Muscle of back (tissue), 13 donors: Measurements from ENCODE around the gene TAC4. TPM values are rescaled to one million over a fixed set of nuclear protein-coding genes. Genes with fewer than 3 reads are reported as not detected.
A peak's percentile ranks its signal among the peaks of the same experiment; 100 is the strongest.

Experiments used
- DNase-seq, 3 donors: peaks; one replicate each; pipeline versions ENCODE4 v3.0.0 to v3.0.0-alpha.2; 2013
- long read RNA-seq, 9 donors: transcript quantifications; one replicate each; lab custom pipeline, GENCODE V29; 2026
- polyA plus RNA-seq, 10 donors: library from polyadenylated mRNA; unstranded; fragments of 120-200 nt; gene quantifications; one replicate each; pipeline ENCODE4 v1.2.1, GENCODE V29; 2013; ENCODE audit not compliant: insufficient read length in 10 of 10

TAC4 gene, protein sequence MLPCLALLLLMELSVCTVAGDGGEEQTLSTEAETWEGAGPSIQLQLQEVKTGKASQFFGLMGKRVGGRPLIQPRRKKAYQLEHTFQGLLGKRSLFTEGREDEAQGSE
- polyA plus RNA-seq: 1 to 10 TPM in 7 of 10 donors, under 1 TPM in 3; 0.69 to 2.2 (median 1.3) TPM
- long read RNA-seq, donor 1, partial matches to known transcripts: 0 of 1 reads
- long read RNA-seq, donor 1, other reads (novel, unspliced or antisense): 0 of 1 reads
- long read RNA-seq, donor 2: 0 reads
- long read RNA-seq, donor 3: 0 reads
- long read RNA-seq, donor 4: 0 reads
- long read RNA-seq, donor 5: 0 reads
- long read RNA-seq, donor 6, partial matches to known transcripts: 0 of 2 reads
- long read RNA-seq, donor 6, other reads (novel, unspliced or antisense): 0 of 2 reads
- long read RNA-seq, donor 7: 0 reads
- long read RNA-seq, donor 8: 0 reads
- long read RNA-seq, donor 9: 0 reads

DNA sequence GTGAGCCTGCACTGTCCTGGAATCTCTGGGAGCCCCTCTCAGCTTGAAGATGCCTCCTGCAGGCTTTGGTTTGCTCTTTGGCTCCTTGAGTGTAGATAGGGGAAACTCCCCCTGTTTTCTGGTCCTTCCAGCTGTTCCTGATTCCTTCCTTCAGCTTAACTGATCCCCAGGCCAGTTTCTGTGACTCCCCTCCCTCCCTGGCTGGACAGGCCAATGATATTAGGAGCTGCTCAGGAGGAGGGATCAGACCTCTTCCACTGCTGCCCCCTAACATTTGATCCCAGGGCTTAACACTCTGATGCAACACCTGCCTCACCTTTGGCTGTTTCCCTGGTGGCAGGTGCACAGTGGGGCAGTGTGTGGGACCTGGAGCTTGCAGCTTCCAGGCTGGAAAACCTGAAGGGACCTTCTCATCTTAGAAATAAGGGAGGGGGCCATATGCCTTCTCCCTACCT is at the start of gene TAC4:
Gene TAC4, minus strand, starts transcription at position 51 of the 455 bp plus-strand sequence. CDS start 52 bp downstream, outside the sequence.
- no peak for DNase-seq

DNA sequence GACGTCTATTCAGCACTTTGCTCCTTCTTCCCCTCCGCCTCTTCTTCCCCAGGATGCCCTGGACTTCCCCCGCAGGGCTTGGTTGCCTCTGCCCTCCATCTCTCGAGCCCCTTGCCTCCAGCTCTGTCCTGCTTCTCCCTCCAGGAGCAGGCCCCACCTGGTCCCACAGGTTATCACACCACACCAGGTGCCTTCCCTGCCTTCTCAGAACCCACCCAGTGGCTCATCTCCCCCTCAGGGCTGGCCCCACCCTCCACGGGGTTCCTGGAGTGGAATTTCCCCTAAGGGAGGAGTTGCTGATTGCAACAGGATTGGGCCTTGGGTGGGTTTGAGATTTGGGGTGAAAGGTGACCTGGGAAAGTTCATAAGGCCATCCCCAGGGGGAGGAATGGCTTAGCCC is 49.0 kb upstream of the TAC4 start:
- DNase-seq: no peak

DNA sequence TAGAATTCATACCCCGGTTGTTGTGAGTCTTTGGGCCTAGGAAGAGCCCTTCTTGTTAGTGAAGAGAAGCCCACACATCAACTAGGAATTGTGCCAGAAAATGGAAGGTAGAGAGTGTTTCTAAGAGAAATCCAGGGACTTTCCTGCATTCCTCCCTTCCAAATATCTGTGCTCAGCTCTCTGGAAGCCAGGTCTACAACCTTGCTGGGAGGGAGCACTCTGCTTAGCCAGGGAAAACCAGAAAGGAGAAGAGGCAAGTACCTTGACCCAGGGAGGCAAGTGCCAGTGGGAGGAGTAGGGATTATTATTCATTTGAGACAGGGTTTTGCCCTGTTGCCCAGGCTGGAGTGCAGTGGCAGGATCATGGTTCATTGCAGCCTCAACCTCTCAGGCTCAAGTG is 48.4 kb upstream of the TAC4 start:
- DNase-seq: no peak

DNA sequence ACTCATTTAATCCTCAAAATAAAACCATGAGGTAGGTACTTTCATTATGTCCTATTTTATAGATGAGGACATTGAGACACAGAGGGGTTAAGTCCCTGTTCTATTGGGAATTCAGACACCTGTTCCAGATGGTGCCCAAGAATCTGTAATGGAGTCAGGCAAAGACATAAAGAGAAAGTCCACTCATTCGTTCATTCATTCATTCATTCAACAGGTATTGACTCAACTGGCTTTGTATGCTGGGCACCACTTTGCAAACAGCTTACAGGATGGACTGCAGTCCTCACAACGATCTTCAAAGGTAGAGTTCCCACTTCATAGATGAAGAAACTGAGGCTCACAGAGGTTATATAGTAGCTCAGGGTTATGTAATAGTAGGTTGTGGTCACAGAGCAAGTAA is 47.9 kb upstream of the TAC4 start:
- DNase-seq: no peak

DNA sequence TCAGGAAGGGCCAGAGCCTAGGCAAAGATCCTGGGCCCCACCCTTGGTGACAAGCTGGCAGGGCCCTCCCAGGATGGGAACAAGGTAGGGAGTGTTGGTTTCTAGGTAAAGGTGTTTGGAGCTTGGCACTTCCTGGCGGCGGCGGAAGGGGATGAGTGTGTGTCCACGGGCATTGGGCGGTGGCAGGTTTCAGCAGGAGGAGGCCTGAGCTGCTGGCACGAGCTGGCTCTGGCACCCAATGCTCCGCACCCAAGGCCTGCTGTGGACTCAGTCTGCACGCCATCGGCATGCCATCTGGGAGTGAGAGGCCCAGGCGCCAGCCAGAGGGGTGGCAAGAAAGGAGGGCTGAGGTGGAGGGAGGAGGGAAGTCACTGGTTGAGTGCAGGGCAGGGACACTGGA is 46.9 kb upstream of the TAC4 start:
- no peak for DNase-seq

DNA sequence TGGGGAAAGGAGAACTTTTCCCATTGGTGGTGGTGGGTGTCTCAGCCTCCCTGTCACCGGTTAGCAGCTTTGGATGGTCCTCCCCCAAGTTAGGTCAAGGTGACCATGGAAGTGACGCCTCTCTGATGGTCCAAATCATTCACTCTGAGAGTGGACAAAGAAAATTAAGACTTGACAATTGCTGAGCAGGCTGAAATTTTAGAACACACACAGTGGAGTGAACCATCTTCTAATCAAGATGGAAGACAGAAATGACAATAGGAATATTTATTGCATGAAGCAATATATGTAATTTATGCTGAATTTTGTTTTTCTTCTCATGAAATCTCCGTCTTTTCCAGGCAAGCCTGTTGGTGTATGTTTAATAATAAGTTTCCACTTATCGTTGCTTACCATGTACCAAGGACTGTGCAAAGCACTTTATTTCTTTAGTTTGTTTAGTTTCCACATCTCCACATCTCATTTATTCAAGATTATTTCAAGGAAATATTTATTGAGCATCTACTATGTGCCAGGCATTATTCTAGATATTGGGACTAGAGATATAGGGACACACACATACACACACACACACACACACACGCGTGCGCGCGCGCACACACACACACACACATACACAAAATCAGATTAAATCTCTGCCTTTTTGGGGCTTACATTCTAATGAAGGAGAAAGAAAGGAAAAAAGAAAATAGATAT is 44.0 kb upstream of the TAC4 start:
- no peak for DNase-seq

DNA sequence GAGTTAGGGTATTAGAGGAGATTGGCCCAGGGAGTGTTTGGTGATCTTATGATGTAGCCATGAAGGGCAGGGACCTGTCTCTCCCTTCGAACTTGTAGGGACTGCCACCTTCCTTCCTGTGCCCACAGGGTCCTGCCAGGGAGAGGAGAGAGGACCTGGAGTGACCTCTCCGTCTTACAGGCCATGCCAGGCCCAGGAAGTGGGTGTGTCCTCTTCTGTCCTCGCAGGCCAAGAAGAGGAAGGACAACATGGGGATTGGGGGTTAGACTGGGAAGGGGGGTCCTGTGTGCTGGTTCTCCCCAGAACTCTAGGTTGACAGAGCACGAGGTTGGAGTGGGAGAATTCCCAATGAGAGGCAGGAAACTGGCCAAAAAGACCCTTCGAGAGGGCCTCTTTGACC is 43.4 kb upstream of the TAC4 start:
- DNase-seq: no peak

DNA sequence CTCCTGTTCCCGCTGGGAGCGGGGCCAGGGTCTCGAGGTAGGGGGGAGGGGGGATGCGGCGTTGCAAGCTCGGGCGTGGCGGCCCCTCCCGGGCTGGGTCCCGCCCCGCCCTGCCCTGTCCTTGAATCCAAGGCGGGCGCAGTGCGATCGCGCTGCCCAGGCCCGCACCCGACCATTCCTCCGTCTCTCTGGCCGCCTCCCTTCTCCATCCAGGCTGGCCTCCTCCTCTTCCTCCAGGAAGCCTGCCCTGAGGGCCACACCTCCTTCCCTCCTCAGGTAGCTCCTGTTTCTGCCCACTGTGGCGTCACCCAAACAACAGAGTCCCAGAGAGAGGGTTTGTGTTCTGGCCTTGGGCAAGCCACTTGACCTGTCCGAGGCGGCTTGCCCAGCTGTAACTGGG is 43.0 kb upstream of the TAC4 start:
- no peak for DNase-seq

DNA sequence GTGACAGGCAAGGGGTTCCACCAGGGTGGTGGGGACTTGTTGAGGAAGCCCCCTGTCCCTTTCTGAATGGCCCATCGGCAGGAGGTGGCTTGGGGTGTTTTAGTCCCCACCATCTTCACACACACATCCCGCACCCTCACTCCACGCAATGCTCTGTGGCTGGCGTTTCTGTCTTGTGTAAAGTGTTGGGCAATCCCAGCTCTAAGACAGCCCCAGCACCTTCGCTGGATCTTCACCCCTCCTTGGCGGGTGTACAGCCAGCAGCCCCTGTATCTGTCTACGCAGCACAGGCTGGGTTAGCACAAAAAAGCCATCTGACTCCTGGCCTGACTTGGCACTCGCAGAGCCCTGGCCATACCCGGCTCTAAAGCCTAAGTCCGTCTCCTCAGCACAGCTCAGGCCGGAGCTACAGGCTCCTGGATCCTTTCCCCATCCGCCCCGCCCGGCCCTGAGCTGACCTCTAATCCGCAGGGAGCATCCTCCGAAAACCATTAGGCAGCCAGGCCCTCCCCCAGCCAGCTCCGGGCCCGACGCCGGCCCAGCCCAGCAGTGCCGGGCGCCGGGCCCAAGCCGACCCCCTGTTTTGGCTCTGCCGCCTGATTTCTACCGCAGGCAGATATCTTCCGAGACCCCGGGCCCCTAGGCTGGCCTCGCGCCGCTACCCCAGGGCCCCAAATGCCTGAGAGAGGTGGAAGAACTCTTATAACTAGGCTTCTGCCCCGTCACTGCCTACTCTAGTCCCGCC is 42.4 kb upstream of the TAC4 start:
- DNase-seq: peak; percentile 5 to 76 (median 50)

DNA sequence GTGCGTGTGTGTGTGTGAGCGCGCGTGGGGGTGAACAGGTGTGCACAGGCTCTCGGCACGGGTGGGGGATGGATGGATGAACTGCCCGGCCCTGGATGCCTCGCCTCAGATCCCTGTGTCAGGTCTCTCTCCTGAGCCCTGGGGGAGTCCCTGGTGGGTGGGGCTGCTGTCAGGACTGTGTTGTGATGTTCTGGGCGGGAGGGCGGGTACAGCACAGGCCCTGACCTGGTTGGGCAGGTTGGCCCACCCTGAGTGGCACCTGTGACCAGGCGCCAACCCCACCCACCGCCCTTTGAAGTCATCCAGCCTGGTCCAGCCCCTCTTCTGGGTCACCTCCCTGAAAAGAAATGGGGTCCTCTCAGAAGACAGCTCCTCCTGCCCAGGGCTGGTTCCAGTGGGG is 41.6 kb upstream of the TAC4 start:
- no peak for DNase-seq

DNA sequence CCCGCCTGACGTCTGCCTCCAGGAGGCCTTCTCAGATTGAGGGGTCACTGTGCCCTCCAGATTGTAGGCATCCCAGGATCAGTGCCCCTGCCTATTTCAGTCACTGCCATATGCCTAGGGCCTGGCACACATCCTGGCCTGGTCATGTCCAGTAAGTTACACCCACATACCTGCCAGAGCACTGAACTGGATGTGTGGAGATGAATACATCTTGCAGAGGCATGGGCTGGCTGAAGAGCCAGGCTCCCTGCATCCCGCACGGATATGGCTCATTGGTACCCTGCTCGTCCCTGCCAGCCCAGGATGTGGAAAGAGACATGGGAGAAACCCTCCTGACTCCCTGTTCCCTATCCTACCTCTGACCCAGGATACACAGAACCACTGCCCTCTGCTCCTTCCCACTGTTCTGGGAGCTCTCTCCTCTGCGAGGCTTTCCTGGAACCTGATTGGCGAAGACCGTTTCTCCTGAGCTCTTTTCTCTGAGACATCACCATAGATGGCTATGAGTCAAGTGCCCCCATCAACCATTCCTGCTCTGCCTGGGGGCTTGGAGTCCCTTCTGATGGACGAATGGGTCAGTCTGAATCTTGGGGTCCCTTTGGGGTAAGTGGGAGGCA is 40.0 kb upstream of the TAC4 start:
- DNase-seq: no peak

DNA sequence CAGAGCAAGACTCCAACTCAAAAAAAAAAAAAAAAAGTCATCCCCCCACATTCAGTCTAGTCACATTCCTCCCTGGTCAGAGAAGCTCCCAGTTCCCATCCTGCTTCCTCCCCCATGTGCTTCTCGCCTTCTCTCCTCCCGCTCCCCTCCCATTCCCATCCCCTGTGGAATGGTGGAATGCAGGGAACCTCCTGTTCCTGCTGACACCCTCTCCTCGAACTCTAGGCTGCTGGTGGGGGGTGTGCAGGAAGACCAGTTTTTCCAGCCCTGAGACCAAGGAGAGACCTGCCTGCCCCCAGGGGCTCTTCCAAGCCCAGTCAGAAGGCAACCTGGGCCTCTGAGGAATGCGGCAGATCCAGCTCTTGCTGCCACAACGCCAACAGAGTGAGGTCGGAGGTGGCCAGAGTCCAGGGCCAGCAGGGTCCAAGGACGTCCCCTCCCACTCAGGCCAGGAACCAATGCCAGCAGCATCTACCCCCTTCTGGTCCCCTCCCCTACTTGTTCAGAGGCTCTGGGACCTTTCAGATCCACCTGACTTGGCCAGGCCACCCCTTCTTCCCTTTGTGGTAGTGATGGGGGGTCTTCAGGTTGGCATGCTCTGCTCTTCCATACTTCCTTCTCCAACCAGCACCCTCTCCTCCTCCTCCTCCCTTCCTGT is 39.3 kb upstream of the TAC4 start:
- DNase-seq: peak in 2 of 3 donors; percentile 3 to 39

DNA sequence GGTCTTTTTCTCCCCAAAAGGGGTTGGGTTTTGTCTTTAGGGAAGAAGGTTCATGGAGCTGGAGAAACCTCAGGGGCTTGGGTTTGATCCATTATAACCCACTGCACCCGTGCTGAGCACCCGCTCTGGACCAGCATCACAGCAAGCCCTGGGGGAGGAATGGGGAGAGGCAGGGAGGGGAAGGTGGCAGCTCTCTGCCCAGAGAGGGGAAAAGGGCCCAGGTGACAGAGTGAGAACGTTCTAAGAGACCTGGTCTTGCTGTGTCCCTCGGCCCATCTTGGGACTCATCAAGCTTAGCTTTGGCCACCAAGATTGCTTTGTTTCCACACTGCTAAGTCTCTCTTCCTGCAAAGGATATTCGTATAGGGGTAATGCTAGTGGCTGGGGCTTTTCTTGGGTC is 38.2 kb upstream of the TAC4 start:
- no peak for DNase-seq

DNA sequence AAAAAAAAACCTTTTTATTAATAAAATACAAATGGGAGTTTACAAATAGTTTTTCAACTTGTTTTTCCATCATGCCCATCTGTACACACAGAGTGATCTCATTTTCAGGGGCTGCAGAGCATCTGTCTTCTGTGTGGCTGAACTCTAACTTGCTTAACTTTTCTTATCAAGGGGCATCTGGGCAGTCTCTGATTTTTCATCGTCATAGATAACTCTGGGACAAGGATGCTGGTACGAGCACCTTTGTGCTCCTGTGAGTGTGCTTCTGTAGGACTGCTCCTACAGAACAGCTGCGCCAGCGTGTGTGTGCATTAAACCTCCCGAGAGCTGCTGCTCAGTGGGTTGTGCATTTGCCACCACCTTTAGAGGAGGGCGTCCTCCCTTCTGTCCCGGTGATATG is 34.6 kb upstream of the TAC4 start:
- no peak for DNase-seq

DNA sequence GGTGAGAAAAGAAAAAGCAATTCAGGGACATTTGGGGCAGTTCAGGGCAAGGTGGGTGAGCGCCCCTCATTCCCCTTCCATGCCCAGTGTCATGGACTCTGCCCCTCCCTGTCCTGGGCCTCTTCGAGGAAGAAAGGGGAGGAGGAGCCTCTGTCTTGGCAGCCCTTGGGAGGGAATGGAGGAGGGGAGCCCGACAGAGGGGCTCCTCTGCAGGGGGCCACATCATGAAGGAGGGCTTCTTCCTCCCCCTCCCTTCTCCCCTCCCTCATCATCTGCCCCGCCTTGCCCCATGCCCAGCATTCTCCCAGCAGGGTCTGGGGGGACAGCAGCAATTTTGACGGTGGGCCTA is 33.2 kb upstream of the TAC4 start:
- DNase-seq: no peak

DNA sequence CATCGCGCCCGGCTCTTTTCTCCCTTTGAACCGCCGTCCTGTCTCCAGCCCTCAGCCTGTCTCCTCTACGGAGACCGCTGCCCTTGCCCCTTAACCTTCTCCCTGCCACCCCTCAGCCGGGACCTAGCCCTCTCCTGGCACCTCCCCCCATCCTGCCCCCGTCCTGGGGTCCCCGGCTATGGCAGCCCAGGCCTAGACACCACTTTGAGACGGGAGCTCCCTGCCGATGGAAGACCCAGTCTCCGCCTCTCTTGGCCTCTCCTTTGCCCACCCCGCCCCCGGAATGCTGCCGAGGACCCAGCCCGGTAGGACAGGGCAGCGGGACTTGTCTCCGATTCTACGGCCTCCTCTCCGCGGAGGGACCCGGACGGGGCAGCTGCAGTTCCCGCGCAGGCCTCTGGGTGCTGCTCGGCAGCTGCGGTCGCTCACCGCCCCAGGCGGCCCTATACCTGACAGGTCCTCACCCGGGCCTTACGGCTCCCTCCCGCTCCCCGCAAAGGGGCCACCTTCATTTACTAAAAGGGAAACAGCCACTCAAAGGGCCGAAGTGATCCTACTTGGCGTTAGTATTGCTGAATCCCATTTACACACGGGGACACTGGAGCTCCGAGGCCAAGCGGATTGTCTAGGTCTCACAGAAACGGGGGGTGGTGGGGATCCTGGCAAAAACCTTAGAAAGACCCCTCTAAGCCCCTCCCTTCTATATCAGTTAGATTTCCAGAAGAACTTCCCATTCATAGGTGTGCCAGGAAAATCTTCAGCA is 32.6 kb upstream of the TAC4 start:
- peak; percentile 32 to 82 (median 61) for DNase-seq

DNA sequence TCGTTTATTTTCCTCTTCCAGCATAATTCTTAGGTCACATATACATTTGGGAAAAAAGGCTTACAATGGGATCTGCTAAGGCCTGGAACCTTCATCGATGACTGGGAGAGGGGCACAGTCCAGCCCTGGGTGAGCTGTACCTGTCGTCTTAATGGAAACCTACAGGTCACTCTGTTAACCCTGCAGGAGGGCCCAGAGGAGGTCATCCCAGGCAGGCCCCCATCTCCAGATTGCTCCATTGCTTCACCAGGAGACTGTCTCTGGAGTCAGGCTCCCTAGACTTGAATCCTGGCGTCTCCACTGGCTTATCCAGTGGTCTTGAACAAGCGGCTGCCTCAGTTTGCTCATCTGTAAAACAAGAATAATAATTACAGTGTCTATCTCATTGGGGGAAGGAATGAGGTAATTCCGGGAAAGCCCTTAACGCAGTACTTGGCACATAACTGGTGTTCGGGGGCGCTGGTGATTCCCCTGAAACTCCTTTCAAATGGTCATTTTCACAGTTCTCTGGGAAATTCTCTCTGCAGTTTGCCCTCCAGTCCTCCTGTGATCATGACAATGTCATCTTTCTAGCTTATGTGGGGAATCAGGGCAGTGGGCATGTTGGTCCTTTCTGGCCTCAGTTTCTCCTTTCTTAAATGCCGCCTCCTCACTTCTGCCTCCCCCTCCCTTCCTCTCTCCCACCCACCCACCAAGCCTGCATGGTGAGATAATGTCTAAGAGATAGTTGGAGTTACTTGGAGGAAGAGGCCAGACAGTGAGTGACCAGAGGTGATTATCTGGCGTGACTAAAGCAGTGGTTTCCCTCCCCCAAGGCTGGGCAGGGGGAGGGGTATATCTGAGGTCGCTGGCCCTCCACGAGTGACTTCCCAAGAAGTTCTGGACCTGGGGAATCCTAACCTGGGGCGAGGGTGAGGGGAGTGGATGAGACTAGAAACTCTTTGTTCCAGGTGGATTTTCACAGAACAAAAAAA is 31.3 kb upstream of the TAC4 start:
- no peak for DNase-seq

DNA sequence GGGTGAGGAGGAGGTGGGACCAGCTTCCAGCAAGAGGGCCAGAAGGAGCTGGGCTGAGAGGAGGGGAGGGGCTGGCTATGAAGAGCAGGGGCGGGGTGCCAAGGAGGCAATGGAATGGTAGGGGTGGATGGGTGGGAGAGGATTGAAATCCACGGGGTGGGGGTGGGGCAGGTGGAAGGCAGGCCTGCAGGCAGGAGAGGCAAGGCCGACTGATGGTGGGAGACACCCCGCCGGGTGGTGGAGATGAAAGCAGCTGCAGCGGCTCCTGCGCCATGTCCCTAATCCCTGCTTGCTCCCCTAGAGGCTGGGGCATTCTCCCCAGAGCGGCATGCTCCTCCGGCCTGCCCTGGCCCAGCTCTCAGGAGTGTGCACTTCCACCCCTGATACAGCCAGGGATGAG is 27.8 kb upstream of the TAC4 start:
- no peak for DNase-seq

DNA sequence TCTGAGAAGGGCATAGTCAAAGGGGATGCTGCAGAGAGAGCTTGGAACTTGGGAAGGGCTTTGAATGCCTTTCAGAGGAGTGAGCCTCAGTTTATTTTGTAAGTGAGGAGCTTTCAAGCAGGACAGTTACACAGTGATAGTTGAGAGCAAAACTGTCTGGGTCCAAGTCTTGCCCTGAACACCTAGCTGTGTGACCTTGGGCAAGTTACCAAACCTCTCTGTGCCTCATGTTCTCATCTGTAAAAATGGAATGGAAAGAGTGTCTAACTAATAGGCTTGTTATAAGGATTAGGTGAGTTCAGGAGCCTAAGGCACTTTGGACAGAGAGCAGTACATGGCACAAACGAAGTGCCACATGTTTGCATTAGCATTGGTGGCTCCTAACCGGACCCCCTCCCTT is 27.0 kb upstream of the TAC4 start:
- DNase-seq: no peak

DNA sequence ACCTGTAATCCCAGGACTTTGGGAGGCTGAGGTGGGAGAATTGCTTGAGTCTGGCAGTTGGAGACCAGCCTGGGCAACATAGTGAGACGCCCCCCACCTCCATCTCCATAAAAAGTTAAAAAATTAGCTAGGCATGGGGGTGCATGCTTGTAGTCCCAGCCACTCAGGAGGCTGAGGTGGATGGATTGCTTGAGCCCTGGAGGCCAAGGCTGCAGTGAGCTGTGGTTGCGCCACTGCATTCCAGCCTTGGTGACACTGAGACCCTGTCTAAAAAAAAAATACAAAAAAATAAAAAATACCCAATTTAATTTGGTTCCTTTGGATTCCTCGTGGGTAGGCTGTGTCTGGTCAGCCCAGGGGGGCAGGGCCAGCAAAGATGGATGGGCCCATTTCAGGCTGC is 26.1 kb upstream of the TAC4 start:
- DNase-seq: no peak
